Midbrain (tissue), 1 donor: ENCODE results near the gene PPP3CA.
"Not testable (repeated sequence)": the region's sequence is repeated elsewhere in the genome, so short reads cannot be mapped to it uniquely, and the experiment has no call there.

Experiments used
- DNase-seq: peaks from one replicate; lab custom pipeline; 2025; lab: John Stamatoyannopoulos, UW

The PPP3CA gene

DNA sequence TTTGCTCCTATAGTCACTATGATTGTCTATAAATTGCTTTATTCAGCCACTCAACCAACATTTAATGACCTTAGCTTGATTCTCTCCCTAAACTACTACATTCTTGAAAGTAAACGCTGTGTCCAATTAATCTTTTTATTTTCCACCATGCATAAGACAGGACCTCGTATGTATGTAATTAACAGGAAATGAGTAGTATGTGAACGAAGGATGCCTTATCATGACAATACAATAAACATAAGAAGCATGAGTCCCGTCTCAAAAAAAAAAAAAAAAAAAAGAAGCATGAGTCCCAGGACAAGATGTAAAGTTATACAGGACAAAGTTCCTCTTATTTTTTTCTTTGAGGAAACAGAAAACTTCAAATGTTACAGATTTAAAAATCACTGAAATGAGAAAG, 92.5 kb downstream of the PPP3CA start:
- DNase-seq: no peak

DNA sequence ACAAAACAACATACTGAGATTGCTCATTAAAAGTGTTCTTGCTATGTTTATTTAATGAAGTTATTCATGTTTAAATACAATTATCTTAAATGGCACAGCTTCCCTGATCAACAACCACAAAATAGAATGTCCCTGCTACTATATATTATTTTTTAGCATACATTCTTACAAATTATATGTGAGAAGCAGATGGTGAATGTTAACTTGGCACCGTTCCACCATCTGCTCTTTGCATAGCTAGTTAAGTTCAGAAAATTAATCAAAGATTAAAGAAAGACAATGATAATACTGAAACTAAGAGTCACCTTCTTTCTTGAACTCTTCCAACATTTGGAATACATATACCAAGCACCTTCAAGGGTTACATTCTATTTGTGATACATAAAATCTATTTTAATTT, 94.2 kb downstream of the PPP3CA start:
- DNase-seq: no peak

DNA sequence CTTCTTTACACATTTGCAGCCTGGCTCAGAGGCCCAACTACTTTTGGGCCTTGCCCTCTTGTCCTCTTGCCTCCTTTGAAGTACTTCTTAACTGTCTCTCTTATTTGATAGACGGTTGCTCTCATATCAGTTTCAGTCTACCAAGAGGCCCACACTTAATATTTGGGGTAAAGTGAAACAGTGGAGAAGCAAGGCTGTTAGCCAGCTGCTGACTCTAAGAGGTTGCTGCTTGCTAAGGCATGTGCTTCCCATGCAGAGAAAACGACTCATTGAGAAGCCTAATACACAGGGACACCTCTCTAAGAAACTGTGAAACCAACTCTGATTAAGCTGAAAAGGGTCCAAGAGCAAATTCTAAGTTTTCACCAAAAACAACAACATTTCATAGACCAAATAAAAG, 94.6 kb downstream of the PPP3CA start:
- DNase-seq: no peak

DNA sequence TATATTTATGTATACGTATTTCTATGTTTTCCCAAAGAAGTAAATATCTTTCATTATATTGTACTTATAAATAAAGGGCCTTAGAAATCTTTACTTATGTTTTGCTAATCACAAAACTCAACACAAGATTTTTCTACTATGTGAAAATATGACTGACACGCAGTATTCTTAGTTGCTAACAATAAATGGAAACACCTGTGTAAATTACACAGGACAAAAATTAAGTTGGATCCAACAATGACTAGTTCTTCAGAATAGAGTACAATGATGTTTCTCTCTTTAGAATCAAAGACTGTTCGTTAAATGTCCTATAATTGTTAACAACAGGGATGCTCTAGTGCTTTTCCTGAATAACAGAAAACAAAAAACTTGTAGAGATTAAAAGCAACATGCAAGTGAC, 96.1 kb downstream of the PPP3CA start:
- DNase-seq: no peak

DNA sequence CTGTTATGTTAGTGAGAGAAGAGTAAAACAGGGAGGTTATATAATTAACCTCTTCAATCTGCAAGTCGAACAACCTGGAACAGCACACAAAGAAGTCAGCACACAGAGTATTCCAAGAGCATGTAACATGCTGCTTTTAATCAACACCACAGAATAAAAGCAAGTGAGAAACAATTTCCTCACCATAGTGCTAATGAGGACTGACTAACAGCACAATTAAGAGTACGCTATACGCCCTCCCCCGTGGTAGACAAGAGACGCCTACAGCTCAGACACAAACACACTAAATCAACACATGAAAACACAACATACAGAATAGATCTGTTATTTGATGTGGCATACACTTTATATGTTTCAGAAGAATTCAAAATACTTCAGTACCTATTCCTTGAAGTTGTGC, 103.0 kb downstream of the PPP3CA start:
- no peak for DNase-seq

DNA sequence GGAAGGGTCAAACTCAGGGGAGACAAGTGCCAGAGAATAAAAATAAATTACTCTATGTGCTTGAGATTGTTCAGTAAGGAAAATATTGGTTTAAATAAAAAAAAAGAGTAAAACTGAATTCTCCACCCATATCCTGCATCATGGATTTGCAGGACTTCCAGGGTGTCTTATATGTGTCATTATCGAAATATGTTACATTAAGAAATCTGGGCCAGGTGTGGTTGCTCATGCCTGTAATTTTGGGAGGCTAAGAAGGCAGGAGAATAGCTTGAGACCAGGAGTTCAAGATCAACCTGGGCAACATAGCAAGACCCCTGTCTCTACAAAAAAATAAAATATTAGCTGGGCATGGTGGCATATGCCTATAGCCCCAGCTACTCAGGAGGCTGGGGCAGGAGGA, 104.9 kb downstream of the PPP3CA start:
- DNase-seq: no peak

DNA sequence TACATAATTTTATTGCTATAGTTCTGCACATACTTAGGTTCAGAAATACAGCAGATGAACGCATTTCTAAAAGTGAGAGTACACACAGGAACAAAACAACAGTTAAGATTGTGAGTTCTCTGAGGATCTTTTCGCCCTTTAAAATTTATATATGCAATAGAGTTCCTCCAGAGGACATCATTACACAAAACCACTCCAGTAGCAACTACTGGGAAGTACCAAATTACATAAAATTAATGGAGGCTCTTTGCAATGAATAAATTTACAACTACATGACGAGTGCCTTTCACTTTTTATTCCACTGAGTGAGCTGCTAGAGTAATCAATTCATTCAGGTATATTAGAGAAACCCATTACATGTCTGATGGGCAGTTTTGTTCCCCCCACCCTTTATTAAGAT, 107.2 kb downstream of the PPP3CA start:
- no peak for DNase-seq

DNA sequence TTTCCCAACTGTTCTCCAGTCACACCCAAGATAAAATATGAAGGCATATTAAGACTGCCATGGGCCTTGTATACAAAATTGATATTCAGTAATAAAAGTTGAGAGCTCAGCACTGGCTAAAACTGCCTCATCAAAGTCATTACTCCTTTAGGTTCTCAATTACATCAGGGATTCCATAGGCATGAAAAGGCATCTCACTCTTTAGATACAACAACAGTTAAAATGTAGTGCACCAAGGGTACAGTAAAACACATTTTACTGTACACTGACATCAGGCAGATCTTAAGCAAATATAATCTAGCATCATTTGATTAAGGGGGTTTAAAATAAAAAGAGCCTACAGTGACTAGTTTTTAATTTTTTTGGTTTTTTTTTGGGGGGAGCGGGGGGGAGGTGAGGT, 107.7 kb downstream of the PPP3CA start:
- DNase-seq: no peak

DNA sequence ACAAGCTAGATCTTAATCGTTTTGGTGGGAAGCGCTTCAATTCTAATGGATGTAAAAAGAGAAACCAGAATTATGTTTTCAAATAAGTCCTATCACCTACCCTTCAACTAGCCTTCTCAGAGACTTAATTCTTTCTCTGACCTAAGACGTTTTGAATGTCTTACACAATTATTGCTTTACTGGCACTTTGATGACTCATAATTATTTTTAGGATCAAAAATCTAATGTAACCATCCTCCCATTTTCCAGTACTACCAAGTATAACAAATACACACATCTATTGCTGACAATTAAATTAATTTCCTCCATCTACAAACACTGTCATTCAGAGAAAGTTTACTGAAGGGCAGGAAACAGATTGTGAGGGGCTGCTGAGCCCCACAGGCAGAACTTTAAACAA, 108.6 kb downstream of the PPP3CA start:
- no peak for DNase-seq

DNA sequence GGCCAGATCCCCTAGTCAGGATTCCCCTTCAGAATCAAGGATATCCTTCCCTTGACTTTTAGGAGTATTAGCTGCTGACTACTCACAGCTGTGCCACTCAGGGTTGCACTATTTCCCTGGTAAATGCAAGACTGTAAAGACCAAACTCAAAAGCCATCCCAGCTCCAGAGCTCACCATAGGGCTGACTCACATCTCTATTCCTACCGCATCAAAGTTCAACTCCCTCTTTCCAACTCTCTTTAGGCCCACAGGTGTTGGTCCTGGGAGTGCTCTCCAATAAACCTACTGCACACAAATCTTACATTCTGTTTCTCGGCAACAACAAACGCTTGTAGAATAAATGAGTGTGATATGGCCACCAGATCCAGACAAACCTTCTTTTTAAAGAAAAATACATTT, 109.6 kb downstream of the PPP3CA start:
- DNase-seq: no peak

DNA sequence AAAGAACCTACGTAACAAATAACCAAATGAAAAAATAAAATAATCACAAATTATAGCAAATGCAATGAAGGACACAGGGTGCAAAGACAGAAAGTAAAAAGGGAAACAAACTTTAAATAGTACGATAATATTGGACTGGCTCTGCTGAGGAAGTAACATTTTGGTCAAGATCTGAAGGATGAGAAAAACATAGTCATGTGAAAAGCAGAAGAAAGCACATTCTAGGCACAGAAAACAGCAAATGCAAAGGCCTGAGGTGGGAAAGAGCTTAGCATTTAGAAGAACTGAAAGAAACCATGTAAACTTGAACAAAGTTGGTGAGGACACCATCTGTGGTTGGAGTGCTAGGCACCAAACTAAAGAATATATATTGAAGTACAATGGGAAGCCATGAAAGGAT, 111.2 kb downstream of the PPP3CA start:
- no peak for DNase-seq

DNA sequence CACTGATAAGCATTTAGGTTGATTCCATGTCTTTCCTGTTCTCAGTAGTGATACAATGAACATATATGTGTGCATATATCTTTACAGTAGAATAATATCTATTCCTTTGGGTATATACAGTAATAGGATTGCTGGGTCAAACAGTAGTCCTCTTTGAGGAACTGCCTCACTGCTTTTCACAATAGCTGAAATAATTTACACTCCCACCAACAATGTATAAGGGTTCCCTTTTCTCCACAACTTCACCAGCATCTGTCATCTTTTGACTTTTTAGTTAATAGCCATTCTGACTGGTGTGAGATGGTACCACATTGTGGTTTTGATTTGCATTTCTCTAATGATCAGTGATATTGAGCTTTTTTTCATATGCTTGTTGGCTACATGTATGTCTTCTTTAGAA, 113.2 kb downstream of the PPP3CA start:
- not testable (repeated sequence) for DNase-seq

DNA sequence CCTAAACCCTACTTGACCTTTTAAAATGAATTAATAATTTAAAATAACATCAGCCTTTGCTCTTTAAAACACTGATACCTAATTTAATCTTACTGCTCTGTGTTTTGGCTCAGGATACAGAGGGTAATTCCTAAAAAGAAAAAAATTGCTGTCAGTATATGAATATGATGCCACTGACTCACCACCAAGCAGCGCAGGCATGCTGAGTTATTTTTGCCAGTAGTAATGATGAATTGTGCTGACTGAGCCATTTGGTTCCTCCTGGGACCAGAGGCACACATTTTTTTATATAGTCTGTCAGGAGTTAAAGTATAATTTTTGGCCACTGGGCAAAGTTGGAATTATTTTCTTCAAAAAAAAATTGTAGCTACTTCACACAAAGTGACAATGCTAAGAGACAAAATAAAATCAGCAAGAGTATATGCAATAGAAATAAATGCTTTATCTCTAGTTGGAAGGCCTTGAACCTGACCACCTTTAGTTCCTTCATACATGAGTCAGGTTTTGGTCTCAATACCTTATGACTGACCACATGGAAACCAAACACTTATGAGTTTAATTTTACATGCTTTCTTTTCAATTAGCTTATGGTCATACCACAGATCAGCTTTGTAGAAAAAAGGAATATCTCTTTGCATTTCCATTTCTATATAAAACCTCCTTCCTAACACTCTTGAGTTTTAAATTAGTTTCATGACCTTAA, 115.1 kb downstream of the PPP3CA start:
- no peak for DNase-seq

DNA sequence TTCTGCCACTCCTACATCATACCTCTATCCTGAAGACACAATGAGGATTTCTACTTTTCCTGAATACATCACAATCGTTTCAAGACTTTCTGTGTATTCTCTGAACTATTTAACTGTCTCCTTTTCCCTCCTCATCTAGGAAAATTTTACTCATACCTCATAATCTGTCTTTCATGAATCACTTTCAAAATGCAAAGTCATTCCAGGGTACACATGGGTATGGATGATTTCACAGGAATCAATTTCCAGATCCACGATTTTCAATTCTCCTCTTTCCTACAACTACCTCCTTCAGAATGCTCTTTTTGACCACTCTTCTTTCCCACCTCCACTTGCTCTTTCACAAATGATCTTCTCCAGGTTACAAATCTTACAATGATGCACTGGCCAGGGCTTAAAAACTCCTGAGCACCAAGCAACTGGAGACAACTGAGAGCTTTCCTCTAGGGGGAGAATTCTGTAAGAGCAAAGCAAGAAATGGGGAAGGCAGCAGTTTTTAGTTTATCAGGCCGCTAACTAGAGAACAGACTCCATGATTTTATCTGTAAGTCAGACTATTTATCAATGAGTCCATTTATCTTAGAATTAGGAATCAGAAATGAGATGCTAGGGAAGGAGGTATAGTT, 116.4 kb downstream of the PPP3CA start:
- DNase-seq: no peak

DNA sequence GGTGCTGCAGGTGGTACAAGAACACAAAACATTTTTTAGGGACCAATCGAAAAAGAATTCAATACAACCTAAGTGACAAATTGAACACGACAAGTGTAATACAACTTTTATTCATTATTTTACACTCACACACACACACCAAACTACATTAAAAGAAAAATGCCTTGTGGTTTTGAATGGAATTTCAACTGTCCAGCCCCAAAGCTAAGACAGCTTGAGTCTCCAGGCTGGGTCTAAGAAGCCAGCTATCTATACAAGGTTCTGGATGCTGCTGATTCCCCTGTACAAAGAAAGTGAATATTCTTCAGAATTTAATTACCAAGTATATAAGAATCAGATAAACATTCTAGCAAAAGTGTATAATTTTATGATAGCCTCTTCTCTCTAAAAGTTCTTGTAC, 118.2 kb downstream of the PPP3CA start:
- DNase-seq: no peak

DNA sequence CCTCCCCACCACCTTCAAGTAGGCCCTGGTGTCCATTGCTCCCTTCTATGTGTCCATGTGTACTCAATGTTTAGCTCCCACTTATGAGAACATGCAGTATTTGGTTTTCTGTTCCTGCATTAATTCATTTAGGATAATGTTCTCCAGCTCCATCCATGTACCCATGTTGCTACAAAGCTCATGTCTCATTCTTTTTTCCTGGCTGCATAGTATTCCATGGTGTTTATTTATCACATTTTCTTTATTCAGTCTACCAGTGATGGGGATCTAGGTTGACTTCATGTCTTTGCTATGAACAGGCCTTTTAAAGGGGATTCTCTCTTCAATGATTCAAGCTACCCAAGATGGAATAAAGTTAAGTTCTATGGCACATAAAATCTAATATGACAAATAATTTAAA, 119.6 kb downstream of the PPP3CA start:
- no peak for DNase-seq

DNA sequence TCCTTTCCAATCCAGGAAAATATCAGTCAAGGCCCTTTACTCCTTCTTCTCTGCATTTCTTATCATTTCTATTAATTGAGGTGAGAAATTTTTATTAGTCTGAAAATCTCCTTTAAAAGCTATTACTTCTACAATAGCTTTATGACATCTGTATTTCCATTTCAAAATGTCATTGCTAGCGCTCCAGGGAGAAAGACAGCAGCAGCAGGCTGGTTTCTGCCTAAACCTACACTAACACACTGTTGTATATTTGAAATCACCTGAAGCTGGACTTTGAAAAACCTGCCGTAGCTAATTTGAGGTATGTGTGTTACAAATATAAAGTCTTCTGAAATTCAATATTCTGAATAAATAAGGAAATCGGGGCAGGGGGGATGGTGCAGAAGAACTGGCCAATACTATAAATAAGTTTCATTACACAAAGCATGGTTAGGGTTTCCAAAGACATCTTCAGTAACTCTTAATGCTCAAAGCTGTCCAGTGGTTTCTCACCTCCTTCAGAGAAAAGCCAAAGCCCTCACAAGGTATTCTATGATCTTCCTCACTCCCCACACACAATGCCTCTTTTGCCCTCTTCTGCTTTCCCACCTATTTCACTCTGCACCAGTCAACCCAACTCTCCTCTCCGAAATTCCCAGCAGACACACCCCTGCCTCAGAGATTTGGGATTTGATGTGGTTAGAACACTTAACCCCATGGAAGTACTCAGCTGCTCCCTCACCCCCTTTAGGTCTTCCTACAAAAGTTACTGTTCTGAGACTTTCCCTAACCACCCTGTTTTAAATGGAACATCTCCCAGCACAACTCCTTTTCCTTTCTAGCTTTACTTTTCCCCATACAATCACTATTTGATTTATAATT, 122.7 kb downstream of the PPP3CA start:
- DNase-seq: no peak

DNA sequence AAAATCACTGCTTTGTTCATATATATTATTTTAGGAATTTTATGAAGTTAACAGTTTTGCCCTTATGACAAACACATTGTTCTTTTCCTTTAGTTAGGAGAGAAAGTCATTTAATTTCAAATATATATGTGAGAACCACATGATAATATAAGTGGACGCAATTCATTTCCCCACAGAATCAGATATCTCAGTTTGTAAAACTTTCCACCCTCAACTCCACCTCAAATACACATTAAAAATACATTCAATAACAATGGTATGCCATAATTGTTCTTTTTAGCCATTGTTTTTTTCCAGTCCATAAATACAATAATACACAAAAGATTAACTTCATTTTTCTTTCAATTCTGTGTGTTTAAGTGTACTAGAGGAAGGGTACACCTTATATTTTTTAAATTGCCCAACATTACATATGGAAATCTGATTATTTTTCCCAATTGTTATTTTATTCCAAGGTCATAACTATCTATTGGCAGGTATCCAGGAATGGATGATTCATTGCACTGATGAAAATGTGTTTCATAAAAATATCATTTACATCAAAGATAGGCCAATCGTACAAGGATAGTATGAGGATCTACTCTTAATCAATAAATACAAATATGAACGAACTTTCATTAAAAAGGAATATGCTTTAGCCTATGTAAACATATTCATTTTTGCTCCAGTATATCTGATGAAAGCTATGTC, 125.0 kb downstream of the PPP3CA start:
- DNase-seq: no peak

DNA sequence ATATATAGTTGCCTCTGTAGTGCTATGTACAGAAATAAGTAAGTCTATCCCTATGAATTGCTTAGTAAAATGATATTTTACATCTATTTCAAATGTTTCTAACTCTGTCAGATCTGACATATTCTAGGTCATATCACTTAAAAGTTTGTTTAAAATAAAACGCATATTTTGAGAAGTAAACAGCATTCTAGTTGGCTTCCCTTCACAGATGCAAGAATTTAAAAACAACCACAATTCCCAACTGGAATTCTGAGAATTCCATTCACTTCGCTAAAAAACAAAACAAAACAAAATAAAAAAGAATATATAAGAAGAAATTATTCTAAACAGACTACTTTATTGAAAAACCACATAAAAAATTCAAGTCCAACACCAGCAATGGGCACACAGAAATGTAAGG, 126.0 kb downstream of the PPP3CA start:
- no peak for DNase-seq

DNA sequence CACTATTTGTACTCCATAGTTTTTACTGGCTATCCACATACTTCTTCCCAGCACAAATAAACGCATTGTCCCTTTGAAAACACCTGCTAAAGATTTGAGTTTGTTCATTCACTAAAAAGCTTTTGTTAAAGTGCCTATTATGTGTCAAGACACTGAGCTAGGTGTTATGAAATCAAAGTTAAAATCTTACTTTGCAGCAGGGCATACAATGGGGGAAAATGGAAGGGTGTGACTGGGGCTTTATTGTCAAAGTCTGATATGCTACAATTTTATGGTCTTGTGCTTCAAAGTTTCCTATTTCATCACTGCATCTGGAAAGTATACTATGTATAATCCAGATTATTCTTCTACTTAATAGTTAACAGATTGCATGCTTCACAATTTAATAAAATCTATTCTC, 128.4 kb downstream of the PPP3CA start:
- no peak for DNase-seq

DNA sequence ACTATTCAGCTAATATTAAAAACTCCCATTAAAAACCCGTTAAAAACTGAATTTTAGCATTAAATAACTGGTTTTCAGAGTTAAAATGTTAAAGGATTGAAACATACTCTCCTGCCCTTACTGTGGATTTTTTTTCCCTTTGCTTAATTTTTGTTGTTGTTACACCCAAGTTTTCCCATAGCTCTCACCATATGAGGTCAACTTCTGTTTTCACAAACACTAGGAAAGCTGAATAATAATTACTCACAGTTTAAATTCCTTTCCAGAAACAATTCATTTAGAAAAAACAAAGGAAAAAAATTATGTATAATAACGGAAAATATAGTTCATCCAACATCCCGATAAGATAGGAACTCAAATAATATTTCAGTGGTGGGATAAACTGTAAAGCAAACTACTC, 129.0 kb downstream of the PPP3CA start:
- DNase-seq: no peak

DNA sequence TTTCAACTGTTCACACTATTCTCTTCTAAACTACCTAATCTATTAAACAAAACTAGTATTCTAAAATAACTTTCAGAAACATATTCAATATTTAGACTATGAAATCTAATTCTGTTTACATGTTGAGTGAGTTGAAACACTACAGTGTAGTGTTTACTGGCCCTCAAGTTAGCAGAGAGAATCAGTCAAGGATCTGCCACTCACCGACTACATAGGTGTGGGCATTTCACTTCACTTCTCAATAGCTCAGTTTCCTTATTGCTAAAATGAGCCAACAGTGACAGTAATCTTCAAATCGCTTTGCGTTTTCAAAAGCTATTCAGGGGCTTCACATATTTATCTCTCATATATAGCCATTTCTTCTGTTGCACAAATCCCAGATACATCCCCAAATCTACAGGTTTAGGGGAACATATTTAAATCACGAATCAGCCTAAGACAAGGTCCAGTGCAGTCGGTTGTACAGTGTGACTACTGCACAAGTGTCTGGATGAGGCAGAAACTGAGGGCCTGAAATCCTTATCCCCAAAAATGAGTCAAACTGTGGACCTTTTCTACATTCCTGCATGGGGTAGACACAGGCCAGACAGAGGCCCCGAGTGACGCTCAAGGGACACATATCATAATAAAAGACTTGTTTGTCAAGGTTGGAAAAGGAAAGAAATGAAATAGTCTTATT, 129.8 kb downstream of the PPP3CA start:
- no peak for DNase-seq
